ENCODE measurements around the gene INAFM1.

INAFM1 gene

GRCh38 chr19:47274071-47274890 is at the start of gene INAFM1:
Gene INAFM1 (plus strand): TSS chr19:47274885. CDS start chr19:47274920, 35 bp downstream.
- DNase-seq (ENCODE audit: low read depth) = peak; percentile 97

- DNase-seq (ENCODE audit: low read depth) = peak; percentile 75
Observed at GRCh38 chr19:47225746-47226425, 48.8 kb upstream of the INAFM1 start.

DNA sequence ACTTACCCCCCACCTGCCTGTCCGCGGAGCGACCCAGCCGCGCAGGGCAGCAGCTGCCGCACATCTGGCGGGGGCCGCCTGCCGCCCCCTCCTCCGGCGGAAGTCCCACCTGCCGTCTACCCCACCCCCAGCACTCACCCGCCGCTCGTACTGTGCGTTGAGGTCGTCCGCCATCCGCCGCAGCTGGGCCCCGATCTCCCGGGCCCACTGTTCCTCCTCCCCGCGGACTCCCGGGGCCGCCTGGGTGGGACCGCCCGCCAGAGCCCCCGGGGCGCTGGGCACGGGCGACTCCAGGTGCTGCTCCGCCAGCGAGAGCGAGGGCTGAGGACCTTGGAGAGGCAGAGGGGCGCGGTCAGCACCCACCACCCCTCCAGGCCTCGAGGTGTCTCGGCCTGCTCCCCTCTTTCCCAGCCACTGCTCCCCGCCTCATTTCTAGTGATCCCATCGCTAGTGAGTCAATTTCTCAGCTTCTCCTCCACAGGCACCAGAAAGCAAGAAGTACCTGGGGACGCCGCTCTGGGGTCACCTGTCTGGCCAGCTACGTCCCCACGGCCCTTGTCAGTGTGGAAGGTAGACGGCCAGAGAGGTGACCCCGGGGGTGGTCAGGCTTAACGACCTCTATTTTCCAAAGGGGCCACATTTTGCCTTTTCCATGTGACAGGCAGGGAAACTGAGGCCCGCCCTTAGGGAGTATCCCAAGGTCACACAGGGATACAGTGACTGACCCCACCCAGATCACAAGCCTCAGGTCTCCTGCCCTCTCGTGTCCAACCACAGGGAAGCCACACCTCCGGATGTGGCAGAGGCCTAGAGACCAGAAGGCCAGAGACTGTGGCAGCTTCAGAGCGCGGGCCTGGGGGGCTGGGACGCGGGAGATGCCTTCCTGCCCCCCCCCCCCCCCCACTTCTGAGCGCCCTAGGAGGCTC is 48.0 kb upstream of the INAFM1 start:
- no peak for DNase-seq (ENCODE audit: low read depth)

GRCh38 chr19:47227352-47228167 is 47.1 kb upstream of the INAFM1 start:
- no peak for DNase-seq (ENCODE audit: low read depth)

DNA sequence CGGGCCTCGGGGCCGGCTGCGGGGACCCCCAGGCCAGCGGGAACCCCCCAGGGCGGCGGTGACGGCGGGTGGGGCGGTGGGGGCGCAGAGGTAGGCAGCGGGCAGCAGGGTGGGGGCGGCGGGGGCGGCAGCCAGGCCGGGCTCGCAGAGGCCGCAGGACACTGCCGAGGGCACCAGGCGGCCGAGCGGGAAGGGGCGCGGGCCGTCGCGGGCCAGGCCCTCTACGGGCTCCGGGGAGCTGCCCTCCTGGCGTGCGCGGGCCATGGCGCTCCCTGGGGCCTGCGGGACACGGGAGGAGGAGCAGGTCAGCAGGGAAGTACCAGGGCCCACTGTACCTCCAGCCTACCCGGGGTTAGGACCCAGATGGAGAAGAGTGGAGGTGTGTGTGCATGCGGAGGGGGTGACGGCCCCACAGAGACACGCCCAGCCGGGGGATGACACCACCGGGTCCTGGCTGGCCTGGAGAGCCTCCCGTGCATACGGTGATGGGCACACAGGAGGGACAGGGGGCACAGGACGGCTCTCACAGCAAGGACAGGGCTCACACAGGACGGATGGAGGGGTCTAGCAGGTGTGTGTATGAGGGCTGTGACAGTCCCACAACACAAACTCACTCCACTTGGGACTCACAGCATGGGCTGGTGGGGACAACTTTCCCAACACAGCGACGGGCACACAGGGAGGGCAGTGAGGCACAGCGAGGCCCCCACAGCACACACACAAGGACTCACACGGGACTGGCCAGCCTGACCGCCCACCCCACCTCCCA is 46.3 kb upstream of the INAFM1 start:
- no peak for DNase-seq (ENCODE audit: low read depth)

DNA sequence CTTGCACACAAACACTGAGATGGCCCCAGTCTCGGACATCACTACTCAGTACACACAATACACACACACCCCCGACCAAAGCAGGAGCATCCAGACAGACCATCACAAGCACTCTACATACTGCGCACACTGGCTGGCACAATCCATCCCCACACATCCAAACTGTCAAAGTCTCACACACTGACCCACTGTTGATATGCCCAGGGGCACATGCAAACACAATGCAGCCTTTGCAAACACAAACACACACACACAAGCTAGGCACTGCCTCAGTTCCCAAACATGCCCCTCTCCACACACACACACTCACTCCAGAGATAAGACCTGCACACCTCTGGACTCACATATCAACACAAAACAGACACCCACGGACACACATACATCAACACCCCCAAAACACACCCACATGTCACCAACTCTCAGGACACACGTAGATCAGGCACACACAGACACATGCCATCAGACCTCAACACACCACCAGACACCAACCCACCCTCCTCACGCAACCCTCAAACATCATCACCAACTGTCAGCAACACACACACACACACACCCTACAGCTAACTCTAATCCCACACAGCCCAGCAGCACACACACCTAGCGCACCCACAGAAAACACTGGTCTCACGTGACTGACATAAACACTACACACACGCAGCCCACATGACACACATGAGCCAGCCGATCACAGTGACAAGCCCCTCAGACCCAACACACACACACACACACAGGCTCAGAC is 45.6 kb upstream of the INAFM1 start:
- DNase-seq (ENCODE audit: low read depth) = no peak

DNA sequence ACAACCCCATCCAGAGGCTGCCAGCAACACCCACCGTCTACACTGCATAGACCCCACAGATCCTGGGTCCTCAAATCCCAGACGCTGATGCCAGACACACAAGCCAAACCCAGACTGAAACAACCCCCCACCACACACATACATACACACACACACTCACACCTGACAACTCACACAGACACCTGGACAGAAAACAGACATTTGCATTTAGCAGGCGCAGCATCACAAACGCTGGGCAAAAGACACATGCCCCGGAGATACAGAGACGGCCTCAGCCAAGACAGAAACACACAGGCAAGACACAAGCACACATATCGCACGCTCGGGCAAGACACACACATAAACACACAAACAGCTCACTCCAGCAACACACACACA is 45.0 kb upstream of the INAFM1 start:
- no peak for DNase-seq (ENCODE audit: low read depth)

DNA sequence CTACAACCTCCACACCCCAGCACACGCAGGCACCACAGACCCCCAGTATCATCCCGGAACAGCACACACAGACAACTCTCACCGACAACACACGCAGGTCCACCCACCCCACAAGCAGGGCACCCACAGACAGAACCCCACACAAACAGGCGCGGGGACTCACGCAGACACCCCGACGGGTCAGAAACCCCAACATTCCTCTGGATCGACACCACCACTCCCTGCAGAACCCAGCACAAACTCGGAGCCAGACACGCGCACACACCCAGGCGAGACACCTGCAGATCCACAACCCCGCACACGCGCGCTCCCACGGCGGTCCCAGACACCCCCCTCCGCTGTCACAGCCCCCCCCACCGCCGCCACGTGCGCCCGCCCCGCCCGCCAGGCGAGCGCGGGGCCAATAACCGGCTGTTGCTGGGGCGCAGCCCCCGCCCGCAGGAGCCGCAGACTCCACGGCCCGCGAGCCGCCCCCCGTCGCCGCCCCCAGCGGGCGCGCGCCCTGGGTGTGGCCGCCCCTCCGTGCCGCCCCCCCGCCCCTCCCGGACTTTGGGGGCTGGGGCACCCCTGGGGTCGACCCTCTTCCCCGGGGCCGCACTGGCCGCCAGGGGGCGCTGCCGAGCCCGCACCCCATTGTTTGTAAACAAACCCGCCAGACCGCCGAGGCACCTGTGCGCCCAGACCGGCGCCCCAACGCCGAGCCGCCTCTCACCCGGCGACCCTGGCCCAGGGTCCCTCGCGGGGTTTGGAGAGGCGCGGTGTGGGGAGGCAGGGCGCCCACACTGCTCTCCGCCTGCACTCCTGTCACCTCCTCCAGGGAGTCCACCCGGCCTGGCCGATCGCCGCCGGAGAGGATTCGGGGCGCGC is 44.4 kb upstream of the INAFM1 start:
- peak; percentile 62 for DNase-seq (ENCODE audit: low read depth)

DNA sequence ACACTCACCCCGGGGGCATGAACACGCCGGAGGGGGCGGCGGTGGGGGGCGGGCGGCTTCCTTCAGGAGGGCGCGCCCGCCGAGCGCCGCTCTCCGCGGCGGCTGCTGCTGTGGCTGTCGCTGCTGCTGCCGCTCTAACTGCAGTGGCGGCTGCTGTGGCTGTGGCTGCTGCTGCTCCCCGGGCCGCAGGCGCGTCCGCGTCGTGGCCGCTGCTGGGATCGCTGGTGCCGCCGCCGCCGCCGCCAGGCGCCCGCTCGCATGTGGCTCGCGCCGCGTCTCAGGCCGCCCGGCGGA is 43.8 kb upstream of the INAFM1 start, which contains the start of gene BBC3:
BBC3 (minus strand) TSS at position 279 of the 294 bp plus-strand sequence. CDS start 2,768 bp downstream, outside the sequence.
- DNase-seq (ENCODE audit: low read depth) = no peak

DNA sequence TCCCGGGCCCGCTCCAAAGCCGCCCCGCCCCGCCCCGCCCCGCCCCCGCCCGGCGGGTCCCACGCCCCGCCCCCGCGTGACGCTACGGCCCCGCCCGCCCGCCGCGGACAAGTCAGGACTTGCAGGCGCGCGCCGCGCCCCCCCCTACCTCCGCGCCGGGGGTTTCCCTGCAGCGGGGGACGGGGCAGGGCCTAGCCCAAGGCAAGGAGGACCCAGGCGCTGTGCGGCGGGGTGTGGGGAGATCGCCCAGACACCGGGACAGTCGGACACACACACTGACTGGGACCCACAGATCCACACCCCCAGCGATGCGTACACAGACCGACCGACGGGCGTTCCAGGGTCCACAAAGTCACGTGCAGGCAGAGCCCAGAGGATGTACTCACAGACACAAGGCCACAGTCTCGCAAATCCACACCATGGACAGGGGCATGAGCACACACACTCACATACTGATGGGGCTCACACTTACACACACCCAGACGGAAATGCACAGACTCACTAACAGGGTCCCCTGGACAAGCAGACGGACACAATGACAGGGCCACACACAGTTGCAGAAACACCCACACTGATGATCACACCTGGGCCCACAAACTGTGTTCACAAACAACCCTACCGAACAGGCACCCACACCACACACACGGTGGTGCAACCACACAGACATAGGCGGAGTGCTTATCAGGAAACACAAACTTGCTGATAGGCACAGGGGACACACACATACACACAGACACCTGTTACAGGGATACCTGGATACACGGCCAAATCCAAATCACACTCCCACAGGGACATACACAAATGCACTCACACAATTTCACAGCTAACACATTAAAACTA is 43.2 kb upstream of the INAFM1 start:
- DNase-seq (ENCODE audit: low read depth) = peak; percentile 80

- DNase-seq (ENCODE audit: low read depth) = no peak
Observed at GRCh38 chr19:47232422-47233211, 42.1 kb upstream of the INAFM1 start.

DNA sequence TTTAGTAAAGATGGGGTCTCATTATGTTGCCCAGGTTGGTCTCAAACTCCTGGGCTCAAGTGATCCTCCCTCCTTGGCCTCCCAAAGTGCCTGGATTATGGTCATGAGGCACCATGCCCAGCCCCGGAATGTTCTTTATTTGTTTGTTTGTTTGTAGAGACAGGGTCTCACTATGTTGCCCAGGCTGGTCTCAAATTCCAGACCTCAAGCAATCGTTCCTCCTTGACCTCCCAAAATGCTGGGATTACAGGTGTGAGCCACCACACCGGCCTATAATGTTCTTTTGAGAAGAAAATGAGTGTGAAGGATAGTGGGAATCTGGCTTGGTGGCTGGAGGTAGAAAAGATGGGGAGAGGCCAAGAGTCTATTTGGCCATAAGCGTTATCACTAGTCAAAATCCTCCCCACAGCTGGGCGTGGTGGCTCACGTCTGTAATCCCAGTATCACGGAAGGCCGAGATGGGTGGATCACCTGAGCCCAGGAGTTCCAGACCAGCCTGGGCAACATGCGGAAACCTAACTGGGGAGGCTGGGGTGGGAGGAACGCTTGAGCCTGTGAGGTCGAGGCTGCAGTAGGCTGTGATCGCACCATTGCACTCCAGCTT is 38.5 kb upstream of the INAFM1 start:
- DNase-seq (ENCODE audit: low read depth) = no peak

- DNase-seq (ENCODE audit: low read depth) = no peak
Observed at GRCh38 chr19:47239152-47239551, 35.5 kb upstream of the INAFM1 start.

DNA sequence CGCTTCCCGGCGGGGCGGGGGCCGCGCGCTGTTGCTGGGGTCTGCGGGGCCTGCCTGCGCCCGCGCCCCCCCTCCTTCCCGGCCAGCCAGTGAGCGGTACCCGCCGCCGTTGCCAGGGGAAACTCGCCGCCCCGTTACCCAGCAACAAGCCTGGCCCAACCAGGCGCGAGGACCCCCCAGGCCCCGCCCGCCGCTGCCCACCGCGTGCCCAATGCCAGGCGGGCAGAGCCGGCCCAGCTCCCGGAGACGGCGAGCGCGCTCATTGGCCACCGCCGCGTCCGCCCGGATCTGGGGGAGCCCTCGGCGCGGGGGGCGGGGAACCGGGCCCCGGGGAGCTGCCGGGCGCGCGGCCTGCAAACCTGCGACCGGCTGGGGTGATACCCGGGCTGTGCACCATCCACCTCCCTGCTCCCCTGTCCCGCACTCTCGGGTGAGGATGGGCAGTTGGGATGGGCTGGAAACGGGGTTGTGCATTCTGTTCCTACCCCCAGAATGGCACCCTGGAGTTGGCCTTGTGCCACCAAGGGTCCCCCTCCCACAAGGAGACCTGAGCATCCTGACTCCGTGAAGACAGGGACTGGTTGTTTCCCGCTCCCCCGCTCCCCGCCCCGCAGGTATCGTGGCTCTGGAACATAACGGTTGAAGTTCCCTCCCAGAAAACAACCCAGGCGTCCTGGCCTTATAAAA is 34.9 kb upstream of the INAFM1 start:
- no peak for DNase-seq (ENCODE audit: low read depth)

GRCh38 chr19:47240556-47240955 is 34.1 kb upstream of the INAFM1 start:
- DNase-seq (ENCODE audit: low read depth) = no peak

Measured in activated T-cell treated with anti-CD3 and anti-CD28 coated beads for 24 hours (primary cell).